IMR-90 (cell line): ENCODE measurements around the gene MPZ. TPM values are rescaled to one million over a fixed set of nuclear protein-coding genes. Genes with fewer than 3 reads are reported as not detected.

Source experiments
- ATAC-seq: fragments of 200-7000 bp; cut with Tn5 transposase; 2 replicates; pipeline ENCODE4 v1.9.1; 2020; ENCODE audit warnings: low read depth, mild to moderate bottlenecking, moderate library complexity
- BruUV-seq: library from RNA; stranded (reverse); fragments of 400-500 nt; replicated peaks from 2 replicates; lab custom pipeline; 2021; lab: Mats Ljungman, UMichigan
- CTCF ChIA-PET: fragments of 300-600 bp; formaldehyde crosslinking; extraction: SDS; loops from one replicate; lab custom pipeline; 2021; ENCODE audit warnings: antibody characterized with exemption; lab: Yijun Ruan, JAX
- POLR2A ChIA-PET: fragments of 300-600 bp; sonication (Branson Sonifier 250); formaldehyde crosslinking; loops from one replicate; lab custom pipeline; 2022; ENCODE audit warnings: antibody characterized with exemption; ENCODE audit not compliant: unreplicated experiment; lab: Charles Lee
- DNase-seq: peaks from one replicate; pipeline ENCODE4 v3.0.0; 2013
- H2AFZ ChIP-seq: replicated peaks from 2 replicates; pipeline ENCODE3; 2013; ENCODE audit warnings: low read length, mild to moderate bottlenecking; ENCODE audit not compliant: poor library complexity
- H2AK5ac ChIP-seq: 2 replicates; pipeline ENCODE4 v1.6.1; 2013; ENCODE audit warnings: low read depth, low read length, inconsistent platforms
- H2AK9ac ChIP-seq: replicated peaks from 2 replicates; pipeline ENCODE3; 2013; ENCODE audit warnings: mild to moderate bottlenecking, low read depth, low read length, moderate library complexity; ENCODE audit not compliant: poor library complexity
- H2BK120ac ChIP-seq: 2 replicates; pipeline ENCODE4 v1.6.1; 2013; ENCODE audit warnings: low read depth, low read length, inconsistent platforms
- H2BK15ac ChIP-seq: 3 replicates; pipeline ENCODE4 v1.6.1; 2013; ENCODE audit warnings: low read depth, low read length, inconsistent platforms
- H2BK20ac ChIP-seq: 2 replicates; pipeline ENCODE4 v1.6.1; 2013; ENCODE audit warnings: low read depth, mild to moderate bottlenecking, inconsistent platforms, low read length, moderate library complexity
- H2BK5ac ChIP-seq: 2 replicates; pipeline ENCODE4 v1.6.1; 2013; ENCODE audit warnings: mild to moderate bottlenecking, low read depth, low read length, inconsistent platforms; ENCODE audit not compliant: poor library complexity, severe bottlenecking
- H3K14ac ChIP-seq: replicated peaks from 2 replicates; pipeline ENCODE4 v1.6.1; 2013; ENCODE audit warnings: low read depth, low read length, inconsistent platforms
- H3K18ac ChIP-seq: 2 replicates; pipeline ENCODE4 v1.6.1; 2013; ENCODE audit warnings: low read depth, low read length, control low read depth
- H3K23ac ChIP-seq: 2 replicates; pipeline ENCODE4 v1.6.1; 2013; ENCODE audit warnings: low read depth, low read length, inconsistent platforms
- H3K27ac ChIP-seq: 2 replicates; pipeline ENCODE4 v1.5.1; 2013; ENCODE audit warnings: mild to moderate bottlenecking, control low read depth, low read length; ENCODE audit not compliant: insufficient read depth
- H3K27me3 ChIP-seq: 2 replicates; pipeline ENCODE4 v1.6.1; 2013; ENCODE audit warnings: low read length; ENCODE audit not compliant: control insufficient read depth, insufficient read depth
- H3K36me3 ChIP-seq: 2 replicates; pipeline ENCODE4 v1.6.1; 2013; ENCODE audit warnings: low read length, mixed read lengths; ENCODE audit not compliant: control insufficient read depth, insufficient read depth
- H3K4ac ChIP-seq: 2 replicates; pipeline ENCODE4 v1.6.1; 2013; ENCODE audit warnings: low read depth, low read length, inconsistent platforms
- H3K4me1 ChIP-seq: 2 replicates; pipeline ENCODE4 v1.6.1; 2013; ENCODE audit warnings: low read length, mixed read lengths; ENCODE audit not compliant: control insufficient read depth, insufficient read depth
- H3K4me2 ChIP-seq: 2 replicates; pipeline ENCODE4 v1.6.1; 2013; ENCODE audit warnings: low read depth, mild to moderate bottlenecking, control low read depth, low read length, moderate library complexity
- H3K4me3 ChIP-seq: 2 replicates; pipeline ENCODE4 v1.5.1; 2013; ENCODE audit warnings: low read depth, mild to moderate bottlenecking, control low read depth, low read length, moderate library complexity; ENCODE audit not compliant: insufficient read depth
- H3K56ac ChIP-seq: 2 replicates; pipeline ENCODE4 v1.6.1; 2013; ENCODE audit warnings: low read length, inconsistent platforms; ENCODE audit not compliant: insufficient read depth; ENCODE audit errors: extremely low read depth
- H3K79me1 ChIP-seq, 2 experiments: 2 replicates each; pipeline ENCODE4 v1.6.1; 2013; ENCODE audit warnings: low read length in 2 of 2, inconsistent platforms in 1 of 2, low read depth in 1 of 2
- H3K9ac ChIP-seq: 2 replicates; pipeline ENCODE4 v1.6.1; 2013; ENCODE audit warnings: low read depth, low read length, control low read depth
- H3K9me1 ChIP-seq: 2 replicates; pipeline ENCODE4 v1.6.1; 2013; ENCODE audit warnings: low read length, inconsistent platforms; ENCODE audit not compliant: insufficient read depth
- H3K9me3 ChIP-seq: 2 replicates; pipeline ENCODE4 v1.6.1; 2013; ENCODE audit warnings: low read length; ENCODE audit not compliant: control insufficient read depth, insufficient read depth
- H4K20me1 ChIP-seq: 2 replicates; pipeline ENCODE4 v1.6.1; 2013; ENCODE audit warnings: low read length, inconsistent platforms; ENCODE audit not compliant: insufficient read depth
- H4K5ac ChIP-seq: 2 replicates; pipeline ENCODE4 v1.6.1; 2013; ENCODE audit warnings: mild to moderate bottlenecking, low read depth, low read length, control low read depth
- H4K8ac ChIP-seq, 2 experiments: 2 replicates each; pipeline ENCODE4 v1.6.1; 2013; ENCODE audit warnings: low read depth in 2 of 2, low read length in 2 of 2, control low read depth in 1 of 2, inconsistent platforms in 1 of 2
- H4K91ac ChIP-seq: 2 replicates; pipeline ENCODE4 v1.6.1; 2013; ENCODE audit warnings: low read depth, low read length, inconsistent platforms; ENCODE audit not compliant: insufficient read depth
- BHLHE40 ChIP-seq: fragments of 150-350 bp; IDR thresholded peaks from 2 replicates; pipeline ENCODE4 v1.6.1; 2016; ENCODE audit warnings: mild to moderate bottlenecking, low read depth, low read length
- CEBPB ChIP-seq: IDR thresholded peaks from 2 replicates; pipeline ENCODE4 v1.6.1; 2012; ENCODE audit warnings: low read depth, low read length, improper control_type of control experiment
- CHD1 ChIP-seq: IDR thresholded peaks from 2 replicates; pipeline ENCODE4 v1.6.1; 2012; ENCODE audit warnings: low read depth, low read length, improper control_type of control experiment
- CTCF ChIP-seq: conservative IDR thresholded peaks from 2 replicates; pipeline ENCODE4 v1.5.1; 2012; ENCODE audit warnings: mild to moderate bottlenecking, low read depth, low read length, improper control_type of control experiment
- MAFK ChIP-seq: IDR thresholded peaks from 2 replicates; pipeline ENCODE4 v1.6.1; 2012; ENCODE audit warnings: low read depth, low read length, improper control_type of control experiment
- MXI1 ChIP-seq: IDR thresholded peaks from 2 replicates; pipeline ENCODE4 v1.6.1; 2012; ENCODE audit warnings: low read depth, mild to moderate bottlenecking, low read length, moderate library complexity, borderline replicate concordance
- POLR2A ChIP-seq: IDR thresholded peaks from 2 replicates; pipeline ENCODE4 v1.6.1; 2012; ENCODE audit warnings: mild to moderate bottlenecking, low read depth, low read length
- RAD21 ChIP-seq: IDR thresholded peaks from 2 replicates; pipeline ENCODE4 v1.6.1; 2012; ENCODE audit warnings: low read length, improper control_type of control experiment
- RCOR1 ChIP-seq: IDR thresholded peaks from 2 replicates; pipeline ENCODE4 v1.6.1; 2012; ENCODE audit warnings: mild to moderate bottlenecking, low read length, improper control_type of control experiment; ENCODE audit not compliant: insufficient replicate concordance
- WGBS, 2 experiments: methylation state at CpG; one replicate each; pipeline versions ENCODE4 v1.1.5 to v1.1.7; 2013; ENCODE audit warnings: missing lambda C conversion rate in 2 of 2; ENCODE audit not compliant: insufficient read length in 1 of 2; ENCODE audit errors: extremely low coverage in 2 of 2; 5-methylcytosine and 5-hydroxymethylcytosine counted together
- dilution Hi-C: fragments of 300-500 bp; cut with HindIII; formaldehyde crosslinking; loops from one replicate; pipeline ENCODE4 v1.14.3; 2018; ENCODE audit warnings: low sequenced_read_pairs; ENCODE audit not compliant: unreplicated experiment
- in situ Hi-C: fragments of 300-500 bp; cut with MboI; formaldehyde crosslinking; loops from 3 replicates; pipeline ENCODE4 v1.14.3; 2019; ENCODE audit warnings: low sequenced_read_pairs, inconsistent platforms, mixed read lengths
- intact Hi-C: fragments of 100-400 bp; cut with micrococcal nuclease; formaldehyde crosslinking; loops from 2 replicates; pipeline ENCODE4 v1.10.0; 2022
- polyA plus RNA-seq, 3 experiments: library from polyadenylated mRNA; depleted of rRNA; stranded (reverse); fragments of >200 nt; gene quantifications; 2 replicates each; pipeline ENCODE4 v1.2.3, GENCODE V29; 2012; ENCODE audit warnings: low replicate concordance in 1 of 3
- total RNA-seq: library from RNA; depleted of rRNA; stranded (reverse); fragments of >200 nt; gene quantifications from 2 replicates; pipeline ENCODE4 v1.2.3, GENCODE V29; 2012
- TF ChIP-seq, protein P1 (sequence below): fragments of 150-350 bp; IDR thresholded peaks from 2 replicates; pipeline ENCODE4 v1.6.1; 2016; ENCODE audit warnings: low read depth, mild to moderate bottlenecking, low read length, moderate library complexity, borderline replicate concordance
- TF ChIP-seq, protein P2 (sequence below): fragments of 150-350 bp; IDR thresholded peaks from 2 replicates; pipeline ENCODE4 v1.6.1; 2017; ENCODE audit warnings: mild to moderate bottlenecking, antibody characterized with exemption, low read length, low read depth

MPZ gene
- total and polyA plus RNA-seq, 2 of the 4 experiments (the other 2 are of a cell fraction): 0.18 to 0.96 TPM

GRCh38 chr1:161342177-161342576 is 32.4 kb upstream of the MPZ start:
- Histone ChIP-seq H3K27ac (no peak overlapping the region), H2BK15ac (no peak overlapping the region), H3K4me2 (no peak overlapping the region), H3K18ac (no peak overlapping the region), H3K9me1 (no peaks in the 10 kb centered on the region), H4K20me1 (no peaks in the 10 kb centered on the region), H3K9me3 (no peaks in the 10 kb centered on the region), H3K14ac (no peak overlapping the region), H2AFZ (no peak overlapping the region), H4K5ac (no peak overlapping the region), H4K91ac (no peak overlapping the region), H2AK5ac (no peak overlapping the region), H2BK5ac (no peak overlapping the region), H3K23ac (no peak overlapping the region), H2AK9ac (no peak overlapping the region), H4K8ac (no peak overlapping the region), H3K79me1 (peaks cover 0 to 5% of the 10 kb centered on the region in 2 experiments; a peak in 2 of 4 replicates), H3K4me1 (no peaks in the 10 kb centered on the region; the same call in 1 of the 2 replicates), H3K9ac (no peak overlapping the region), H3K27me3 (no peaks in the 10 kb centered on the region), H3K4ac (no peak overlapping the region), H3K4me3 (no peak overlapping the region), H3K56ac (no peak overlapping the region), H3K36me3 (peaks cover 17% of the 10 kb centered on the region), H2BK20ac (no peak overlapping the region), H2BK120ac (no peak overlapping the region)
- BruUV-seq: no TSS peak
- no peak for DNase-seq
- intact Hi-C loops (no loop called here), in situ Hi-C loops (no loop called here), dilution Hi-C loops (no loop called here)
- ChIA-PET CTCF (interaction anchor here (1.5 kb wide), 1 partner anchor 140 kb away, joined by 3 read pairs; the partner anchor contains the start of gene NDUFS2), POLR2A (no interaction called here)
- WGBS, 2 experiments: no CpG with 5 or more reads among the region's 2 CpGs
- TF ChIP-seq BHLHE40 (no peak), CTCF (no peak), POLR2A (no peak), CHD1 (no peak), MXI1 (no peak), CEBPB (no peak), RCOR1 (no peak), MAFK (no peak), RAD21 (no peak)
- TF ChIP-seq, protein P1, sequence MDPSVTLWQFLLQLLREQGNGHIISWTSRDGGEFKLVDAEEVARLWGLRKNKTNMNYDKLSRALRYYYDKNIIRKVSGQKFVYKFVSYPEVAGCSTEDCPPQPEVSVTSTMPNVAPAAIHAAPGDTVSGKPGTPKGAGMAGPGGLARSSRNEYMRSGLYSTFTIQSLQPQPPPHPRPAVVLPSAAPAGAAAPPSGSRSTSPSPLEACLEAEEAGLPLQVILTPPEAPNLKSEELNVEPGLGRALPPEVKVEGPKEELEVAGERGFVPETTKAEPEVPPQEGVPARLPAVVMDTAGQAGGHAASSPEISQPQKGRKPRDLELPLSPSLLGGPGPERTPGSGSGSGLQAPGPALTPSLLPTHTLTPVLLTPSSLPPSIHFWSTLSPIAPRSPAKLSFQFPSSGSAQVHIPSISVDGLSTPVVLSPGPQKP: no peak
- TF ChIP-seq, protein P2, sequence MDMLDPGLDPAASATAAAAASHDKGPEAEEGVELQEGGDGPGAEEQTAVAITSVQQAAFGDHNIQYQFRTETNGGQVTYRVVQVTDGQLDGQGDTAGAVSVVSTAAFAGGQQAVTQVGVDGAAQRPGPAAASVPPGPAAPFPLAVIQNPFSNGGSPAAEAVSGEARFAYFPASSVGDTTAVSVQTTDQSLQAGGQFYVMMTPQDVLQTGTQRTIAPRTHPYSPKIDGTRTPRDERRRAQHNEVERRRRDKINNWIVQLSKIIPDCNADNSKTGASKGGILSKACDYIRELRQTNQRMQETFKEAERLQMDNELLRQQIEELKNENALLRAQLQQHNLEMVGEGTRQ: no peak
- ATAC-seq: no peak
